ENCODE measurements around the gene PIEZO2.

Gene PIEZO2

DNA sequence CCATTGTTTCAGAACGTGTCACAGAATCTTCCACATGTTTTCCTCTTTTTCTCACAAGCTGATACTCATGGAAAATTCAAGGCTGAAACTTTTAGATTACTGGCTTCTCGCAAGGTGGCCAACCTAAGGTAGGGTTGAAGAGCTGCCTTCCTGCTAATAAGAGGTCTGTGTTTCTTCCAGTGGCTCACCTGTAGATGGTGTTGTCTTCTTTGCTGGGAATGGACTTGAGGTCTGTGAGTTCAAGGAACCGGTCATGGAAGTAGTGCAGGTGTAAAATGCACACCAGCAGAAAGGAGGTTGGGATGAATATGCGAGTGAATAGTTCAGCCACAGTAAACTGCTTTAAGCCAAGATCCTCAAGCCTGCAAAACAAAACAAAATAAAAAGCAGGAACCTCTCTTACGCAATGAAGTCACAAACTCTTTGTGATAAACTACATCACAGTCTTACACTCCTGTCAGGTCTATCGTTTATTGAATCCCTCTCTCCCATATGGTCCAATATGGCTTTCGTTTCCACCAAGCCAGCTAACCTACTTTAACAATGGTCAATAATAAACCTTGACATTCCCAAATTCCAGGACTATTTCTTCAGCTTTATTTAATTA is 364.7 kb downstream of the PIEZO2 start:
- no peak for DNase-seq (ENCODE audit: low read depth)

- no peak for DNase-seq (ENCODE audit: low read depth)
These were observed 365.4 kb downstream of the PIEZO2 start for GRCh38 chr18:10783941-10784340.

- DNase-seq (ENCODE audit: low read depth), result no peak
These were observed 372.9 kb downstream of the PIEZO2 start for GRCh38 chr18:10776493-10776892.

GRCh38 chr18:10775026-10775425 is 374.3 kb downstream of the PIEZO2 start:
- DNase-seq (ENCODE audit: low read depth), result no peak

DNA sequence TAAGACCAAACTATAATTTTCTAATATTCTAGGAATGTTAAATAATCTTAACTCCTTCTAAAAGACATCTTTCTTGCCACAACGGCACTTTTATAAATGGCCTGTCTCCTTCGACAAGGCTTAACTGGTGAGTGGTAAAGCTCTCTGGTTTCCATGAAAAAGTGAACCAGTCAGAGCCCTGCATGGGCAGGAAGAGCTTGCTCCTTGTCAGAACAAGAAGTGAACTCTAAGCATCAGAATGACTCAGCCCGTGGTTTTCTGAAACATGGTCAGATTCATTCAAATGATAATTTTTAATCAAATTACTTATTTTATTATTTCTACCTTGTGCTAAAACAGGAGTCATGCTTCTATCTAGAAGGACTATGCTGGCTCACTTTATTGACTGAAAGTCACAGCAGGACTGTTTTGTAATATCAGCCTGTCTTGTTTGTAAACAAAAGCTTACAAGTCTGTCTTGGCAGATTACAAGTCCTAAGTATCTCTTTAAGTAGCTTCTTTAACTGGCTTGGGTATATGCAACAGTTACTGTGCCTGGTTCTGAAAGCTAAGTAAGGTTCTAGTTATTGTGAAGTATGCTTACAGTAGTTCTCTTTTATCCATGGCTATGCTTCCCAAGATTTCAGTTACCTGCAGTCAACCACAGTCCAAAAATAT is 378.2 kb downstream of the PIEZO2 start:
- DNase-seq (ENCODE audit: low read depth), result peak; percentile 22

DNA sequence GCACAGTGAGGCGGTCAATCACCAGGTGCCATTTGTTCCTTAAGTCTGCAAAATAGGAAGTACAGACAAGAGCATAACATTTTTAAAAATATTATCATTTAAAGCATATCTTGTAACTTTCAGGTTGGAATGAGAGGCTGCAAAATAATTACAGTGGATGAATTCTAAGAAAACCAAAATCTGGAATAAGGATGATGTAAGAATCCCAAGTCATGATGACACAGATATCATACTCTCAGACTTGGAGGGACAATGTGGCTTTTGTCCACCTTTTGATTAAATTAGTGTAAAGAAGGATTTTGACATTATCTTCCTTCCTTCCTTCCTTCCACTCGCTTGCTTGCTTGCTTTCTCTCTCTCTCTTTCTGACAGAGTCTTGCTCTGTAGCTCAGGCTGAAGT is 379.1 kb downstream of the PIEZO2 start:
- no peak for DNase-seq (ENCODE audit: low read depth)

DNA sequence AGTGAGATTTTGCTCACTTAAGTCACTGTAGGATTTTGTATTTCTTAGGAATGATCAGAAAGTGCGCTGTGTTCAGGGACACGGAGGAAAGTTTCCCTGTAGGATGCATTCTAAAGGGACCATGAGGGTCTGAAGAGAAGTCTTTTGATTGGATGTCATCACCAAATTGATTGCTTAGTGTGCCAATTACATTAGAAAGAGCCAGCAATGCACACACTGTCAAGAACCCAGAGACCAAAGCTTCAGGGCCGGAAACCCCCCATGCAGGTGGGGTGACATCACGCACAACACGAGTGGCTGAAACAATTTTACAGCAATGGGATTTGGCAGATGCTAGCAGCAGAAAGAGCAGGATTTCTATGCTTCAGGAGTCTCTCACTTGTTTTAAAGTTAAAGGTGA is 381.1 kb downstream of the PIEZO2 start:
- no peak for DNase-seq (ENCODE audit: low read depth)

- DNase-seq (ENCODE audit: low read depth), result no peak
These were observed 381.7 kb downstream of the PIEZO2 start for GRCh38 chr18:10767658-10768057.

DNA sequence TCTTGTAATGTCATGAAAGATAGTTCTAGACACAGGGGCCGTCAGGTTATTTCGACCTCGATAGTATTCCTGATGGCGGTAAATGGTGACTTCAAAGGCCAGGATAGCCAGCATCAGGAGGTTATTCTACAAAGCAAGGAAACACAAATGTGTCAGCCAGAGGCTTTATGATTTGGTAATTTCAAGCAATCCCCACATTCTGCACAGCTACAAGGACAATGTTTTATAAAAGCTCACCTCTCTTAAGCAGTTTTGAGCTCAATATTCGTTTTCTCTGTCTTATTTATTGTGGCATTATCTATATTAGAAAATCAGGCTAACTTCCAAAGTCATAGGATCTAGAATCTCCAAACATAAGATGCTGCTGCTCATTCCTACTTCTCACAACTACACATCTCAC is 388.4 kb downstream of the PIEZO2 start:
- no peak for DNase-seq (ENCODE audit: low read depth)

DNA sequence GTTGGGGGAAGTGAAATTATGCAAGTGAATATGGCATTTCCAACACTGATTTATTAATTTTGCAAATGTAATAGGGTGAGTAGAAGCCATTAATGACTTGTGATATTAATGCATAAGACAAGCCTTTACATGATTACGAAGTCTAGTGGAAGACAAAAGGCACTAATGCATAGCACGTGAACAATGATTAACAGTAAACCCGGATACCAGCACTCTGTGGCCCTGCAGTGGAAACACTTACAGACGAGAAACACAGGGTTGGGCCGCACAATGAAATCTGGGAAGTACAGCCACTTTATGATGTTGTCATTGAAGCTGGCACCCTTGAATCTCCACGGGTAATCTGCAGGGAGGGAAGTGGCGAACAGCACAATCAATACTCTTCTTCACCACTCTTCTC is 390.1 kb downstream of the PIEZO2 start:
- no peak for DNase-seq (ENCODE audit: low read depth)

DNA sequence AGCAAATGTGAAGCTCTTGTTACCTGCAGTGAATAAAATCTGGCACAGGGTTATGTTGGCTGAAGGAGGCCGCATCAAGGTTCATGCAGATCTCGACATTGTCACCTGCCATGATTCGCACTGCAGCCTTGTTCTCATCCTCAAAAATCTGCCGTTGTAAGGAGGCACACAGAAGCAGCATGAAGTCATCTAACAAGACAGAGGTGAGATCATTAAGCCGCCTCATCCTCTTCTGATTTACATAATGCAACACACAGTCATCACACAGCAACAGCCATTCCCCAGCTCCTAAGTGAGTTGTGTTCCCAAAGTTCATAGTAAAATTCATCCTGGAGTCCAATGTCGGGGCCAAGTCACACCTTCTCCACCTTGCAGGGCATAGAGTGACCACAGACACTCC is 391.4 kb downstream of the PIEZO2 start:
- no peak for DNase-seq (ENCODE audit: low read depth)

DNA sequence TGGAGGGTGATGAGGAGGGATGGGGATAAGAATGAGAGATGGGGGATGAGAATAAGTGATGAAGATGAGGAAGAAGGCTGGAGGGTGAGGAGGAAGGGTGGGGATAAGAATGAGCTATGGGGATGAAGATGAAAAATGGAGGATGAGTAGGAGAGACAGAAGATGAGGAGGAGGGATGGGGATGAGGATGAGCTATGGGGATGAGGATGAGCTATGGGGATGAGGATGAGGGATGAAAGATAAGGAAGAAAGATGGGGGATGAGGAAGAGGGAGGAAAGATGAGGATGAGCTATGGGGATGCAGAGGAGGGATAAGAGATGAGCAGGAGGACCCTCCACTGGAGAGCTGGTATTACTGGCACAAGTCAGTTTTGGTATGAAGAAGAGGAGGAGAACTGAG is 392.0 kb downstream of the PIEZO2 start:
- DNase-seq (ENCODE audit: low read depth), result no peak

GRCh38 chr18:10755855-10756254 is 393.5 kb downstream of the PIEZO2 start:
- DNase-seq (ENCODE audit: low read depth), result no peak

DNA sequence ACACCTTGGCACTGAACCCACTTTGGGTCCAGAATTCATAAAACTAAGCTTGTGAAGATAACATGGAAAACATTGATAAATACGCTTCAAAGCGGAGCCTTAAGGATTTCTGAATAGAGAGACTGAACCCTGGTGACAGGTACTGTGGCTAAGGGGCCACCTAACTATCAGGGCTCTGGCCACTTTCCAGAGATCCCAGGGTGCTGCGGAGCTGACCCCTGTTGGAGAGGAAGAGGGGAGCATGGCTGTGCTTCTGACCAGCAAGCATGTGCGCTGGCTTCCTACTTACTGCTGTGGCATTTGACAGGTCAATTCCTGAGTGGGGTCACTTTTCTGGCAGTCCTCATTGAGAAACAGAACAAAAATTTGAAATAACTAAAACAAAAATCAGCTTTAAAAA is 395.2 kb downstream of the PIEZO2 start:
- no peak for DNase-seq (ENCODE audit: low read depth)

GRCh38 chr18:10752382-10752781 is 397.0 kb downstream of the PIEZO2 start:
- no peak for DNase-seq (ENCODE audit: low read depth)

- no peak for DNase-seq (ENCODE audit: low read depth)
These were observed 397.7 kb downstream of the PIEZO2 start for GRCh38 chr18:10751653-10752052.

- no peak for DNase-seq (ENCODE audit: low read depth)
These were observed 399.0 kb downstream of the PIEZO2 start for GRCh38 chr18:10750191-10751035.

GRCh38 chr18:10748641-10749040 is 400.7 kb downstream of the PIEZO2 start:
- DNase-seq (ENCODE audit: low read depth), result peak; percentile 81

DNA sequence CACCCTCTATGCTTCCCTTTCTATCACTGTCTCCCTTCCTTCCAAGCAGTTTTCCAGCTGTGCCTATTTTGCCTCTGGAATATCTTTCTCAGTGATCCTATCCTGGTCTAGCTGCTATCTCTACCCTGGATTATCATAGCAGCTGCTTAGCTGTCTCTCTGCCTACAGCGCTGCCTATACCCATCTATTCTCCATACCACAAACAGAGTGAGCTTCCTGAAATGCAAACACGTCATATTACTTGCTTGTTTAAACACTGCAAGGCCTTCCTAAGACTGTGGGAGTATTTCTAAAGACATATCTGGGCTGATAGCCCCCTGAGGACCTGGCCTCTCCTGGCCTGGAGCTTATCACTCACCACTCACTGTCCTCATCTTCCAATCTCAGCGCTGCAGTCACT is 403.4 kb downstream of the PIEZO2 start:
- DNase-seq (ENCODE audit: low read depth), result no peak

- DNase-seq (ENCODE audit: low read depth), result no peak
These were observed 404.1 kb downstream of the PIEZO2 start for GRCh38 chr18:10745219-10745618.

DNA sequence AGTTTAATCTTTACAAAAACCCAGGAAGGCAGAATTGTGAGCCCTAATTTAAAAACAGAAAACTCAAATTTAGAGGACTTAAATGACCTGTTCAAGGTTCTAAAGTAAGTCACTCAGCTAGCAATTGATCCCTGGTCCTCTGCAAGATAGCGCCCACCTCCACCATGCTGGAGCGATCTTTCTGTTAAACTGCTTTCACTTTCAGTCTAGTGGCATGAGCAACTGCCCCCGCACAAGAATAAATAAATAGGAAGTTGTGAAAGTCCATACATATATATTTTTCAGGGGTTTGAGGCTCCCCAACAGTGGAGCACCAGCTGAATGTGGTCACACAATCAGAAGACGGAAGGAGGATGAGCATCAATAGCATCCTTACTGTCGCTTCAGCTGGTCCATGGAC is 405.6 kb downstream of the PIEZO2 start:
- no peak for DNase-seq (ENCODE audit: low read depth)

GRCh38 chr18:10739152-10739551 is 410.2 kb downstream of the PIEZO2 start:
- no peak for DNase-seq (ENCODE audit: low read depth)

DNA sequence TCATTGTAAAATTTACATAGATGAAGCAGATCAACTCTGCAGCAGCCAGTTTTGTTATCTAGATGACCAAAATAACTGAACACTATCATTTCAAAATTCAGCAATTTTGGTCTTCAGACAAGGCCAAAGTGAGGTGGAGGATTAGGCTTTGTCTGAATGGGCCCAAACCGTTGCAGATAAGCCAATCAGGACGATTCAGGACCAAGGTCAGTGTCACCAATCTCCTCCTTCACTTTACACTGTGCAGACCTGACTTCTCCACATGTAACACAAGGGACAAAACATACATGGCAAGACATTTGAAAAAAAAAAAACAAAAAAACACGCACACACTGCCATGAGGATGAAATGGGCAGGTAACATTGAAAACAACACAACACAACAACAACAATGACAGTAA is 412.4 kb downstream of the PIEZO2 start:
- DNase-seq (ENCODE audit: low read depth), result no peak

Measured in stromal cell of bone marrow (primary cell).